HepG2 (cell line): Measurements from ENCODE around the gene FIS1. TPM values are rescaled to one million over a fixed set of nuclear protein-coding genes. Genes with fewer than 3 reads are reported as not detected.
"Not testable (repeated sequence)": the region's sequence is repeated elsewhere in the genome, so short reads cannot be mapped to it uniquely, and the experiment has no call there.

Source experiments
- ATAC-seq: fragments of 200-7000 bp; cut with Tn5 transposase; 3 replicates; pipeline ENCODE4 v1.9.1; 2020; ENCODE audit warnings: mild to moderate bottlenecking, moderate library complexity
- BruUV-seq: library from RNA; stranded (reverse); fragments of 400-500 nt; replicated peaks from 2 replicates; lab custom pipeline; 2021; lab: Mats Ljungman, UMichigan
- CTCF ChIA-PET: fragments of 300-600 bp; formaldehyde crosslinking; extraction: SDS; loops from one replicate; lab custom pipeline; 2021; ENCODE audit warnings: low total read pairs, inconsistent platforms, low intra/inter-chr PET ratio; lab: Yijun Ruan, JAX
- POLR2A ChIA-PET: fragments of 350-600 bp; sonication (Branson Sonifier 250); formaldehyde crosslinking; loops from one replicate; lab custom pipeline; 2020; ENCODE audit warnings: antibody characterized with exemption, inconsistent platforms; lab: Yijun Ruan, JAX
- DNase-seq: peaks from one replicate; pipeline ENCODE4 v3.0.0-alpha.2; 2015; ENCODE audit warnings: low spot score
- FAIRE-seq: peaks from 3 replicates; lab custom pipeline; 2011; peaks lifted over from hg19 to GRCh38; lab: Jason Lieb, UNC
- H2AFZ ChIP-seq: one replicate; pipeline ENCODE4 v1.6.1; 2011; ENCODE audit warnings: low read length, inconsistent platforms
- H3K27ac ChIP-seq: fragments of 300-600 bp; 3 replicates; pipeline ENCODE4 v1.8.0; 2011; ENCODE audit warnings: mixed run types, mild to moderate bottlenecking, mixed read lengths, low read length, inconsistent platforms; ENCODE audit not compliant: insufficient read depth; ENCODE audit errors: extremely low read length
- H3K27me3 ChIP-seq, 2 experiments: fragments of 200-600 bp in 1 of 2; 2 replicates in 1 of 2; 3 replicates in 1 of 2; pipeline versions ENCODE4 v1.6.0 to v1.8.0; 2011; ENCODE audit warnings: low read length in 2 of 2, mild to moderate bottlenecking in 2 of 2, moderate library complexity in 2 of 2, inconsistent platforms in 1 of 2; ENCODE audit not compliant: insufficient read depth in 2 of 2, control insufficient read depth in 1 of 2
- H3K36me3 ChIP-seq, 2 experiments: fragments of 200-600 bp in 1 of 2; replicated peaks in 1 of 2; 2 replicates in 1 of 2; 3 replicates in 1 of 2; pipeline versions ENCODE4 v1.5.1 to v1.8.0; 2011; ENCODE audit warnings: low read length in 2 of 2, inconsistent platforms in 1 of 2; ENCODE audit not compliant: insufficient read depth in 2 of 2, control insufficient read depth in 1 of 2
- H3K4me1 ChIP-seq: 2 replicates; pipeline ENCODE4 v1.5.1; 2012; ENCODE audit warnings: low read length, inconsistent platforms; ENCODE audit not compliant: insufficient read depth
- H3K4me2 ChIP-seq: 2 replicates; pipeline ENCODE4 v1.6.0; 2011; ENCODE audit warnings: low read depth, low read length, inconsistent platforms
- H3K4me3 ChIP-seq, 3 experiments: fragments of 200-600 bp in 1 of 3; sonication (generic), shearing (Covaris generic) in 1 of 3; replicated peaks in 1 of 3; 2 replicates each; pipeline ENCODE4 v1.5.1; 2011 to 2016; ENCODE audit warnings: low read length in 3 of 3, inconsistent platforms in 2 of 3, low read depth in 2 of 3, mild to moderate bottlenecking in 2 of 3, control low read depth in 1 of 3, mixed read lengths in 1 of 3; ENCODE audit not compliant: insufficient read depth in 1 of 3
- H3K79me2 ChIP-seq: one replicate; pipeline ENCODE4 v1.6.1; 2011; ENCODE audit warnings: low read length, inconsistent platforms; ENCODE audit not compliant: insufficient read depth
- H3K9ac ChIP-seq: 2 replicates; pipeline ENCODE4 v1.6.0; 2011; ENCODE audit warnings: mild to moderate bottlenecking, low read depth, low read length, inconsistent platforms; ENCODE audit not compliant: insufficient read depth
- H3K9me3 ChIP-seq: 2 replicates; pipeline ENCODE4 v1.5.1; 2012; ENCODE audit warnings: mild to moderate bottlenecking, low read length
- H4K20me1 ChIP-seq: 2 replicates; pipeline ENCODE4 v1.6.0; 2011; ENCODE audit warnings: inconsistent platforms, mild to moderate bottlenecking, low read length, moderate library complexity; ENCODE audit not compliant: insufficient read depth
- CTCF ChIP-seq: sonication (generic); formaldehyde crosslinking; IDR thresholded peaks from 2 replicates; pipeline ENCODE4 v1.5.0; 2020; ENCODE audit warnings: mild to moderate bottlenecking, missing genetic modification reagents, moderate library complexity
- DRAP1 ChIP-seq: IDR thresholded peaks from 2 replicates; pipeline ENCODE4 v1.6.1; 2016; ENCODE audit warnings: missing genetic modification reagents, missing compliant biosample characterization
- ETV5 ChIP-seq: IDR thresholded peaks from 2 replicates; pipeline ENCODE4 v1.6.1; 2018; ENCODE audit warnings: missing biosample characterization, missing genetic modification reagents, inconsistent platforms, borderline replicate concordance
- FOXA3 ChIP-seq: IDR thresholded peaks from 2 replicates; pipeline ENCODE4 v1.6.1; 2016; ENCODE audit warnings: missing genetic modification reagents, missing compliant biosample characterization
- PAXIP1 ChIP-seq: sonication (generic); formaldehyde crosslinking; conservative IDR thresholded peaks from 2 replicates; pipeline ENCODE4 v1.4.0; 2020; ENCODE audit warnings: mild to moderate bottlenecking, missing genetic modification reagents, moderate library complexity
- SAP130 ChIP-seq: IDR thresholded peaks from 2 replicates; pipeline ENCODE4 v1.6.1; 2016; ENCODE audit warnings: low read depth
- STAG1 ChIP-seq: sonication (generic); formaldehyde crosslinking; IDR thresholded peaks from 2 replicates; pipeline ENCODE4 v1.4.0; 2020; ENCODE audit warnings: missing genetic modification reagents
- WGBS: methylation state at CpG from one replicate; pipeline ENCODE4 v1.1.6; 2017; ENCODE audit warnings: low lambda C conversion rate; 5-methylcytosine and 5-hydroxymethylcytosine counted together
- in situ Hi-C: cut with HindIII; loops from 2 replicates; pipeline ENCODE4 v1.10.0; 2017; ENCODE audit warnings: low pct_unique_long_range_greater_than_20kb; ENCODE audit not compliant: extremely low pct_ligation_motif_present
- intact Hi-C: fragments of 100-400 bp; cut with micrococcal nuclease; formaldehyde crosslinking; loops from one replicate; pipeline ENCODE4 v1.10.0; 2022; ENCODE audit not compliant: unreplicated experiment
- polyA plus RNA-seq, 8 experiments: library from polyadenylated mRNA; depleted of rRNA in 3 of 8; stranded (reverse) in 7 of 8; unstranded in 1 of 8; fragments of >200 nt; fragmentation: Illumina TruSeq in 4 of 8; extraction: Trizol in 4 of 8; gene quantifications; 2 replicates each; pipeline versions ENCODE4 v1.2.1 to v1.2.3, GENCODE V29; 2011 to 2016; ENCODE audit warnings: low read depth in 4 of 8, missing spikeins in 1 of 8, mixed read lengths in 1 of 8; ENCODE audit not compliant: insufficient read depth in 1 of 8
- total RNA-seq, 5 experiments: library from RNA; depleted of rRNA; stranded (reverse); fragments of >200 nt; fragmentation: Illumina TruSeq; extraction: Trizol; gene quantifications; 2 replicates each; pipeline ENCODE4 v1.2.3, GENCODE V29; 2016; ENCODE audit warnings: low read depth in 1 of 5

FIS1 gene
- total and polyA plus RNA-seq, 2 of the 13 experiments (the other 11 are each of a cell fraction or from before 2014, with no cell fraction given) = 97.5 to 101 TPM

DNA sequence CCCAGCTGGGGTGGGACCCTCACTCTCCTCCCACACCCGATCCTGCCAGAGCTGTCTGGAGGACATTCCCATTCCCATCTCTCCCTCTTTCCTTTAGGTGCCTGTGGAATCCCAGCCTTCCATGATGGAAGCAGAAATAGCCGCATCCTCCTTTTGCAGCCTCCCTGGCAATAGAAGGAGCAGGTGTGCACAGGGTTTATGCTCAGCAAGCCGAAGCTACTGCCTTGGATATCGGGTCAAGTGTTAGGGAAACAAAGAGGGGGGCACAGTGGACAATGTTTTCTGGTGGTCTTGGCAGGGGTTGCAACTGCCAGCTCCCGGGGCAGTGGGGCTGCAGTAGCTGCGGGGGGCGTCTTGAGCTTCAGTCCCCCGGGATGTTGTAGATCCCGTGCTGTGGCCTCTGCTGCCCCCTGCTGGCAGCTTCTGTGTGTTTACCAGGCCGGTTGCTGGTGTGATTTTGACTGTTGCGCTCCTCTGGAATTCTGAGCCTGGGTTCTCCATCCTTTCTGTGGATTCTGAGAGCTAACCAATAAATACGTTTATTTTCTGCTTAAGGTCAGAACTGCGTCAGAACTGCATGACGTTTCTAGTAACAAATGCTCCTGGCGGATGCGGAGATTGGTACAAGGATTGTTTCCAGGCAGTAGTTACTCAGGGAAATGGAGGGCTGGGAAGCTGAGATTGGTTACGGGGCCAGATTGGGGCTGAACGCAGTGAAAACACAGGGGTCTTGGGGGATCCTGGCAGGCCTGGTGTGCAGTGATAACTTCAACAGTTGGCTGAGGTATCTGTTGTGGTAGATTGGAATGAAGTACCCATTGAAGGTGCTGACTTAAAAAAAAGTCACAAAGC lies 45.5 kb upstream of the FIS1 start (continued):
- TF ChIP-seq CTCF (CRISPR knock-in tag) (peak; percentile 76), STAG1 (CRISPR knock-in tag) (peak; percentile 65), FOXA3 (CRISPR knock-in tag) (0 out of 2 replicates have a peak, but pooled peaks have one; percentile 13)
- TF ChIP-seq, all 625 proteins: peak for 8; not testable (repeated sequence) for 617

DNA sequence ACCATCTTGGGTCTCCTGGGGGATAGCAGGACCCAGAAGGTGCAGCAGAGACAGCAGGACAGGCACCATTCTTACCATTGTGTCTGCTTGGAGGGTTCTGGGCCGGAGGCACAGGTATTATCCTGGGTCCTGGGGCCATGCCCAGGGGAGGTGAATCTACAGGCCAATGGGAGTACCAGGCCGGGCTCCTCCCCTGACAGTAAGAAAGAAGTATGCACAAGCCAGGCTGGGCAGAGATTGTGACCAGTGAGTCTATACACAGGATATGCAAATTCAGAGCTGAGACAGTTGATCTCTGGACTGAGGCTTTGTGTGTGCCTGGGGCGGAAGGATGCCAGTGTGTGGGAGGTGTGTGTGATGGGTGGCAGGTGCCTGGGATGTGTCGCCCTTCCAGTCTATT lies 44.8 kb upstream of the FIS1 start:
- ATAC-seq = peak; percentile 96
- Histone ChIP-seq H3K4me1 (peaks cover 17% of the 10 kb centered on the region), H3K4me2 (peak overlapping the region; percentile 71), H3K4me3 (peak overlapping the region in 2 of 3 experiments; percentile 37 to 46; a peak in 3 of 6 replicates), H3K27me3 (peaks cover 0 to 34% of the 10 kb centered on the region in 2 experiments; a peak in 2 of 5 replicates)
- CTCF ChIA-PET, intact Hi-C loops, H4K20me1 ChIP-seq, H3K9me3 ChIP-seq, H3K9ac ChIP-seq, H3K79me2 ChIP-seq, H2AFZ ChIP-seq, H3K36me3 ChIP-seq, H3K27ac ChIP-seq, BruUV-seq: not testable (repeated sequence)
- in situ Hi-C loops = loop anchor here (5.0 to 25.0 kb wide), 3 partner anchors 147 to 1307 kb away; partner anchors contain the start of genes ACHE, SRRT and UFSP1
- TF ChIP-seq DRAP1 (0 out of 2 replicates have a peak, but pooled peaks have one; percentile 29), PAXIP1 (CRISPR knock-in tag) (peak; percentile 60; the same call in 1 of the 2 replicates), ETV5 (peak; percentile 27; the same call in 1 of the 2 replicates), SAP130 (peak; percentile 56)
- 0% methylated on average over 3 of the region's 4 CpGs for WGBS
- peak; percentile 80 for DNase-seq
- FAIRE-seq = peak; percentile 88
- POLR2A ChIA-PET = interaction anchor here (0.7 to 2.1 kb wide), 5 partner anchors 18 to 1309 kb away, joined by 3 to 16 read pairs (median 4); partner anchors contain the start of gene IFT22
